Non-pigmented ciliary epithelial cell (primary cell): ENCODE measurements around the gene SLC2A11.
"Not testable (repeated sequence)": the region's sequence is repeated elsewhere in the genome, so short reads cannot be mapped to it uniquely, and the experiment has no call there.

Experiments
- DNase-seq: peaks from one replicate; pipeline ENCODE4 v3.0.0-alpha.2; 2010; ENCODE audit warnings: low read depth

Gene SLC2A11

GRCh38 chr22:23847310-23847920, 10.3 kb upstream of the SLC2A11 start:
- DNase-seq, result no peak

GRCh38 chr22:23847991-23848864, 9.4 kb upstream of the SLC2A11 start:
- no peak for DNase-seq

DNA sequence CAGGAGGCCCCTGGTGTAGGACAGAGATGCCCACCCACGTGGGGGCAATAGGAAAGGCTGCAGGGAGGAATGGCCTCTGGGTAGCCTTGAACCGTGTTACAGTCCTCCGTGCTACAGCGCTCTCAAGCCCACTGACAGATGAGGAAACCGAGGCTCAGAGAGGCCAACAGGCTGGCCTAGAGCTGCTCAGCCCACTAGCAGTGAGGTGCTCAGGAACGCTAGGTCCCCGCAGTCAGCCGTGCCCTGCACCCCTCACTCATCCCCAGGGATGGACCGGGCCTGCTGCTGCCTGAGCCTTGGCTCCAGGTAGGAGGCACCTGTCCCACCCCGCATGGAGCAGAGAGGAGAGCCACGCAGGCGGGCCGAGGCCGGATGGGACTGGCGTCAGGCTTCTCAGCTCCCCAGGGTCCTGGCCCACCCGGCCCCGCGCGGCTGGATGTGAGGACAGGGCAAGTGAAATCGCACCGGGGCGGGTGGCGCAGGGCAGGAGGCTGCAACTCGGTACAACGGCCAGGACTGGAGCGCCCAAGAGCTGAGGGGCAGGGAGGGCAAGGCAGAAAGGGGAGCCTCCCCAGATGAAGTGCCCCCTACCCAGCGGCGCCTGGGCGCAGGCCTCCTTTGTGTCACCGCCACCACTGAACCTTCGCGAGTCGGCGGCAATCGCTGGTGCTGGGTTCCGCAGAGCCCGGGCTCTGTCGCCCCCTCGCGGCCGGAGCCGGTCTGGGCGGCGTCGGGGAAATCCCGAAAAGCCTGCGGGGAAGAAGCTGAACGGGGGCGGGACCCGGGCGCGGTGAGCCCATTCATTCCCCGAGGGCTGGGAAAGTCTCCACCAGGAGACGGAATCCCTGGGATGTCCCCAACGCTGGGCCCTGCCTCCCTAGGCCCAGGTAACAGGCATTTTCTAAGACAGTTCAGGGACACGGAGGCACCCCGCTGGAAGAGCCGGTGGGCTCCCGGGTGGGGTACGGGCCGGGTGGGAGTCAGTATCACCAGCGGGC, 8.4 kb upstream of the SLC2A11 start:
- DNase-seq, result no peak

DNA sequence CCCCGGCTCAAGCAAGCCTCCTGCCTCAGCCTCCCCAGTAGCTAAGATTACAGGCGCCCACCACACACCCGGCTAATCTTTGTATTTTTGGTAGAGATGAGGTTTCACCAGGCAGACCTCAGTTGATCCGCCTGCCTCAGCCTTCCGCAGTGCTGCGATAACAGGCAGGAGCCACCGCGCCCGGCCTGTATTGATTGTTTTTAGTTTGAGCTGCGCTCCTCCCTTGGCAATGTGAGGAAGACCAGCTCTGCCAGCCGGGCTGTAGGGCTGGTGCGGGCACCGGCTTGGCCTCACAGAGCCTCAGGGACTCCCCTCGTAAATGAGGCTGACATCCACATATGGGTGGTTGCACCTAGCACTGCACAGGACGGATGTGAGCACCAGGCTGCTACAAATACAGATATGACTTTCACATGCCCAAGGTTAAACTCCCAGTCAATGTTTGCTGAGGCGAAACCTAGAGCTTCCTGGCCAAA, 7.5 kb upstream of the SLC2A11 start:
- DNase-seq, result no peak

GRCh38 chr22:23856721-23857605, 712 bp upstream of the SLC2A11 start:
- no peak for DNase-seq

- DNase-seq, result no peak
Measured at GRCh38 chr22:23858484-23858815, 775 bp downstream of the SLC2A11 start.

DNA sequence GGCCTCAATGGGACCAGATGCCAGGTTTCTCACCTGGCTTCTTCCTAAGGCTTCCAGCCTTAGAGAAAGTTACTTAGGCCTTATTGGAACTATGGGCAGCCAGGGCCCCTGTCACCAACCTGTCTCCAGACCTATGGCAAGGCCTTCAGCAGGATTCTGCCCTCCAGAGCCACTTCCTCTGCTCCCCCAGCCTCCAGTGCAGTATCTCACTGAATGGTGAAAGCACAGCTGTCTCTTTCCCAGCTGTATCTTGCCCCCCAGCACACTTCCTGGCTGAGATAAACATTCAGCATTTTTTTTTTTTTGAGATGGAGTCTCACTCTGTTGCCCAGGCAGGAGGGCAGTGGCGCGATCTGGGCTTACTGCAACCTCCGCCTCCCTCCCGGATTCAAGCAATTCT, 1.5 kb downstream of the SLC2A11 start:
- DNase-seq, result no peak

DNA sequence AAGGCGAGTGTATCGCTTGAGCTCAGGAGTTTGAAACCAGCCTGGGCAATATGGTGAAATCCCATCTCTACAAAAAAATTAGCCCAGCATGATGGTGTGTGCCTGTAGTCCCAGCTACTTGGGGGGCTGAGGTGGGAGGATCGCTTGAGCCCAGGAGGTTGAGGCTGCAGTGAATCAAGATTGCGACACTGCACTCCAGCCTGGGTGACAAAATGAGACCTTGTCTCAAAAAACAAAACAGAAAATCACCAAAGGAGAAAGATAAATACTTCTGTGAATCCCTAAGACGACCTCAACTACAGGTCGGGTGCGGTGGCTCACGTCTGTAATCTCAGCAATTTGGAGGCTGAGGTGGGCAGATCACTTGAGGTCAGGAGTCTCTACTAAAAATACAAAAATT, 2.5 kb downstream of the SLC2A11 start:
- DNase-seq, result not testable (repeated sequence)

- no peak for DNase-seq
Measured at GRCh38 chr22:23862103-23862502, 4.4 kb downstream of the SLC2A11 start.

GRCh38 chr22:23864499-23865154, 7.0 kb downstream of the SLC2A11 start:
- not testable (repeated sequence) for DNase-seq

- no peak for DNase-seq
Measured at GRCh38 chr22:23868580-23868979, 10.9 kb downstream of the SLC2A11 start.

- DNase-seq, result no peak
Measured at GRCh38 chr22:23874871-23875270, 17.2 kb downstream of the SLC2A11 start.

- DNase-seq, result no peak
Measured at GRCh38 chr22:23875801-23876200, 18.1 kb downstream of the SLC2A11 start.

DNA sequence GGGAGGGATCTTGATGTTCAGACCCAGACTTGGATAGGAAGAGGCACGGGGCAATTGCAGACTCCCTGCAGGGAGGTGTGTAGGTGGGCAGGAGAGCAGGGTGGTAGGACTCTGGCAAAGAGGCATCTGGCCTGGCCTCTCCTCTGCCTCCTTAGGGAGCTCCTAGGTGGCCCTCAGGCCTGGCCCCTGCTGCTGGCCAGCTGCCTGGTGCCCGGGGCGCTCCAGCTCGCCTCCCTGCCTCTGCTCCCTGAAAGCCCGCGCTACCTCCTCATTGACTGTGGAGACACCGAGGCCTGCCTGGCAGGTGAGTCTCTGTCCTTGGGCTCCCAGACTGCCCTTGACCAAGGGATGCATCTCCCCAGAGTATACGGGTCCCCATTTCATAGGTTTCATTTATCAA, 19.9 kb downstream of the SLC2A11 start:
- DNase-seq, result no peak

- no peak for DNase-seq
Measured at GRCh38 chr22:23878219-23878618, 20.5 kb downstream of the SLC2A11 start.

DNA sequence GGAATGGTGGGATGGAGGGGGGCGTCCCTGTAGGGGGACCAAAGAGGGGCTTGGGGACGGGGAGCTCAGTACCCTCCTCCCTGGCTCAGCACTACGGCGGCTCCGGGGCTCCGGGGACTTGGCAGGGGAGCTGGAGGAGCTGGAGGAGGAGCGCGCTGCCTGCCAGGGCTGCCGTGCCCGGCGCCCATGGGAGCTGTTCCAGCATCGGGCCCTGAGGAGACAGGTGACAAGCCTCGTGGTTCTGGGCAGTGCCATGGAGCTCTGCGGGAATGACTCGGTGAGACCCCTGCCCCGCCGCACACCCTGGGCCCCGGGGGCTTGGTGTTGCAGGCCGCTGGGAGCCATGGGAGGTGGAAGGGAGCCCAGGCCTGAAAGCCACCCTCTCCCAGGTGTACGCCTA, 24.7 kb downstream of the SLC2A11 start:
- no peak for DNase-seq

- DNase-seq, result no peak
Measured at GRCh38 chr22:23883658-23884057, 26.0 kb downstream of the SLC2A11 start.

- DNase-seq, result no peak
Measured at GRCh38 chr22:23884140-23884539, 26.5 kb downstream of the SLC2A11 start.

DNA sequence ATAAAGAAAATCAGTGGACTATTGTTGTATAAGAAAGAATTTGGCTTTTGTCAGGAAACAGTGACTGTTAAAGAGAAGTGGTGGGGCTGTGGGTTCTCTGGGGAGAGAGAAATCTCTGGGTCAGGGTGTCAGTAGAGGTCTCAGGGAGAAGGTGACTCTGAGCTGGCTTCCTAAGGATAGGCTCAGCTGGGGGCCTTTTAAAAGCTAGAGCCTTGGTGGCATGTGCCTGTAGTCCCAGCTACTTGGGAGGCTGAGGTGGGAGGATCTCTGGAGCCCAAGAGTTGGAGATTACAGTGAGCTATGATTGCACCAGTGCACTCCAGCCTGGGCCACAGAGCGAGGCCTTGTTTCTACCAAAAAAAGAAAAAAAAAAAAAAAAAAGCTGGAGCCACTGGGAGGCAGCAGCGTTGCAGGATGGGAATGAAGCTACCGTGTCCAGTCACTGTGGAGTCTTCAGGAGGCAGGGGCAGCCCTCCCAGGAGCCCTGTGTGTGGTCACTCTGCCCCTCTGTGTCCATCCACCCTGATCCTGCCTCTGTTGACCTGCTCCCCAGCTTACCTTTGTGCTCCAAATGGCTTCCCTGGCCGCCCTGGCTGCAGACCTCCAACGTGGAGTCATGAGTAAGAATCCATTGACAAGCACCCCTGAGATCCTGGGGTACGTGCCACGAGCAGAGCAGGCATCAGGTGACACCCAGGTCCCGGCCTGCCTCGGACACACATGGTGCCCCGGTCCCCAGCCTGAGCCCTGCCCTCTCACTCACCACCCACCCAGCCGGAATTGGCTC, 31.1 kb downstream of the SLC2A11 start:
- DNase-seq, result no peak

DNA sequence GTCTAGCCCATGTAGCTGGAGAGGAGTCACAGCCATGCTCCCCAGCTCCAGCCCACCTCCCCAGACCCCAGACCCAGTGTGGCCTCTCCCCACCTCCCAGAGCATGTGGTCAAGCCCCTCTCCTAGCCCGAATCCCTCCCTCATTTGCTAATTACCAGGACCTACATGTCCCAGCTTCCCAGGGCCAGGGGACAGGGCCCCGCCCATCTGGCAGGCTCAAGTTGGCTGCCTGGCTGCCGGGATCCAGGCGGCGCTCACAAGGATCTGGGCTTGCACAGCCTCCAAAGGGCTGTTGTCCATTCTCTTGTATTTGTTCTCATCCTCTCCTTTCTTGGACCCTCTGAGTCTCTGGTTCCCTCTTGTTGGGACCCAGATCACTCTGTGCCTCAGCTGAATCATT, 31.9 kb downstream of the SLC2A11 start:
- no peak for DNase-seq
